IMR-90 (cell line): Measurements from ENCODE around the gene ADGRG4. TPM values are rescaled to one million over a fixed set of nuclear protein-coding genes. Genes with fewer than 3 reads are reported as not detected.

ENCODE experiments used
- ATAC-seq: fragments of 200-7000 bp; cut with Tn5 transposase; 2 replicates; pipeline ENCODE4 v1.9.1; 2020; ENCODE audit warnings: low read depth, mild to moderate bottlenecking, moderate library complexity
- BruUV-seq: library from RNA; stranded (reverse); fragments of 400-500 nt; replicated peaks from 2 replicates; lab custom pipeline; 2021; lab: Mats Ljungman, UMichigan
- CTCF ChIA-PET: fragments of 300-600 bp; formaldehyde crosslinking; extraction: SDS; loops from one replicate; lab custom pipeline; 2021; ENCODE audit warnings: antibody characterized with exemption; lab: Yijun Ruan, JAX
- POLR2A ChIA-PET: fragments of 300-600 bp; sonication (Branson Sonifier 250); formaldehyde crosslinking; loops from one replicate; lab custom pipeline; 2022; ENCODE audit warnings: antibody characterized with exemption; ENCODE audit not compliant: unreplicated experiment; lab: Charles Lee
- DNase-seq: peaks from one replicate; pipeline ENCODE4 v3.0.0; 2013
- H2AFZ ChIP-seq: replicated peaks from 2 replicates; pipeline ENCODE3; 2013; ENCODE audit warnings: low read length, mild to moderate bottlenecking; ENCODE audit not compliant: poor library complexity
- H2AK5ac ChIP-seq: 2 replicates; pipeline ENCODE4 v1.6.1; 2013; ENCODE audit warnings: low read depth, low read length, inconsistent platforms
- H2AK9ac ChIP-seq: replicated peaks from 2 replicates; pipeline ENCODE3; 2013; ENCODE audit warnings: mild to moderate bottlenecking, low read depth, low read length, moderate library complexity; ENCODE audit not compliant: poor library complexity
- H2BK120ac ChIP-seq: 2 replicates; pipeline ENCODE4 v1.6.1; 2013; ENCODE audit warnings: low read depth, low read length, inconsistent platforms
- H2BK15ac ChIP-seq: 3 replicates; pipeline ENCODE4 v1.6.1; 2013; ENCODE audit warnings: low read depth, low read length, inconsistent platforms
- H2BK20ac ChIP-seq: 2 replicates; pipeline ENCODE4 v1.6.1; 2013; ENCODE audit warnings: low read depth, mild to moderate bottlenecking, inconsistent platforms, low read length, moderate library complexity
- H2BK5ac ChIP-seq: 2 replicates; pipeline ENCODE4 v1.6.1; 2013; ENCODE audit warnings: mild to moderate bottlenecking, low read depth, low read length, inconsistent platforms; ENCODE audit not compliant: poor library complexity, severe bottlenecking
- H3K14ac ChIP-seq: replicated peaks from 2 replicates; pipeline ENCODE4 v1.6.1; 2013; ENCODE audit warnings: low read depth, low read length, inconsistent platforms
- H3K18ac ChIP-seq: 2 replicates; pipeline ENCODE4 v1.6.1; 2013; ENCODE audit warnings: low read depth, low read length, control low read depth
- H3K23ac ChIP-seq: 2 replicates; pipeline ENCODE4 v1.6.1; 2013; ENCODE audit warnings: low read depth, low read length, inconsistent platforms
- H3K27ac ChIP-seq: 2 replicates; pipeline ENCODE4 v1.5.1; 2013; ENCODE audit warnings: mild to moderate bottlenecking, control low read depth, low read length; ENCODE audit not compliant: insufficient read depth
- H3K27me3 ChIP-seq: 2 replicates; pipeline ENCODE4 v1.6.1; 2013; ENCODE audit warnings: low read length; ENCODE audit not compliant: control insufficient read depth, insufficient read depth
- H3K36me3 ChIP-seq: 2 replicates; pipeline ENCODE4 v1.6.1; 2013; ENCODE audit warnings: low read length, mixed read lengths; ENCODE audit not compliant: control insufficient read depth, insufficient read depth
- H3K4ac ChIP-seq: 2 replicates; pipeline ENCODE4 v1.6.1; 2013; ENCODE audit warnings: low read depth, low read length, inconsistent platforms
- H3K4me1 ChIP-seq: 2 replicates; pipeline ENCODE4 v1.6.1; 2013; ENCODE audit warnings: low read length, mixed read lengths; ENCODE audit not compliant: control insufficient read depth, insufficient read depth
- H3K4me2 ChIP-seq: 2 replicates; pipeline ENCODE4 v1.6.1; 2013; ENCODE audit warnings: low read depth, mild to moderate bottlenecking, control low read depth, low read length, moderate library complexity
- H3K4me3 ChIP-seq: 2 replicates; pipeline ENCODE4 v1.5.1; 2013; ENCODE audit warnings: low read depth, mild to moderate bottlenecking, control low read depth, low read length, moderate library complexity; ENCODE audit not compliant: insufficient read depth
- H3K56ac ChIP-seq: 2 replicates; pipeline ENCODE4 v1.6.1; 2013; ENCODE audit warnings: low read length, inconsistent platforms; ENCODE audit not compliant: insufficient read depth; ENCODE audit errors: extremely low read depth
- H3K79me1 ChIP-seq, 2 experiments: 2 replicates each; pipeline ENCODE4 v1.6.1; 2013; ENCODE audit warnings: low read length in 2 of 2, inconsistent platforms in 1 of 2, low read depth in 1 of 2
- H3K9ac ChIP-seq: 2 replicates; pipeline ENCODE4 v1.6.1; 2013; ENCODE audit warnings: low read depth, low read length, control low read depth
- H3K9me1 ChIP-seq: 2 replicates; pipeline ENCODE4 v1.6.1; 2013; ENCODE audit warnings: low read length, inconsistent platforms; ENCODE audit not compliant: insufficient read depth
- H3K9me3 ChIP-seq: 2 replicates; pipeline ENCODE4 v1.6.1; 2013; ENCODE audit warnings: low read length; ENCODE audit not compliant: control insufficient read depth, insufficient read depth
- H4K20me1 ChIP-seq: 2 replicates; pipeline ENCODE4 v1.6.1; 2013; ENCODE audit warnings: low read length, inconsistent platforms; ENCODE audit not compliant: insufficient read depth
- H4K5ac ChIP-seq: 2 replicates; pipeline ENCODE4 v1.6.1; 2013; ENCODE audit warnings: mild to moderate bottlenecking, low read depth, low read length, control low read depth
- H4K8ac ChIP-seq, 2 experiments: 2 replicates each; pipeline ENCODE4 v1.6.1; 2013; ENCODE audit warnings: low read depth in 2 of 2, low read length in 2 of 2, control low read depth in 1 of 2, inconsistent platforms in 1 of 2
- H4K91ac ChIP-seq: 2 replicates; pipeline ENCODE4 v1.6.1; 2013; ENCODE audit warnings: low read depth, low read length, inconsistent platforms; ENCODE audit not compliant: insufficient read depth
- BHLHE40 ChIP-seq: fragments of 150-350 bp; IDR thresholded peaks from 2 replicates; pipeline ENCODE4 v1.6.1; 2016; ENCODE audit warnings: mild to moderate bottlenecking, low read depth, low read length
- CHD1 ChIP-seq: IDR thresholded peaks from 2 replicates; pipeline ENCODE4 v1.6.1; 2012; ENCODE audit warnings: low read depth, low read length, improper control_type of control experiment
- FOS ChIP-seq: fragments of 150-350 bp; IDR thresholded peaks from 2 replicates; pipeline ENCODE4 v1.6.1; 2016; ENCODE audit warnings: low read depth, low read length
- MAFK ChIP-seq: IDR thresholded peaks from 2 replicates; pipeline ENCODE4 v1.6.1; 2012; ENCODE audit warnings: low read depth, low read length, improper control_type of control experiment
- MXI1 ChIP-seq: IDR thresholded peaks from 2 replicates; pipeline ENCODE4 v1.6.1; 2012; ENCODE audit warnings: low read depth, mild to moderate bottlenecking, low read length, moderate library complexity, borderline replicate concordance
- RAD21 ChIP-seq: IDR thresholded peaks from 2 replicates; pipeline ENCODE4 v1.6.1; 2012; ENCODE audit warnings: low read length, improper control_type of control experiment
- RCOR1 ChIP-seq: IDR thresholded peaks from 2 replicates; pipeline ENCODE4 v1.6.1; 2012; ENCODE audit warnings: mild to moderate bottlenecking, low read length, improper control_type of control experiment; ENCODE audit not compliant: insufficient replicate concordance
- WGBS, 2 experiments: methylation state at CpG; one replicate each; pipeline versions ENCODE4 v1.1.5 to v1.1.7; 2013; ENCODE audit warnings: missing lambda C conversion rate in 2 of 2; ENCODE audit not compliant: insufficient read length in 1 of 2; ENCODE audit errors: extremely low coverage in 2 of 2; 5-methylcytosine and 5-hydroxymethylcytosine counted together
- dilution Hi-C: fragments of 300-500 bp; cut with HindIII; formaldehyde crosslinking; loops from one replicate; pipeline ENCODE4 v1.14.3; 2018; ENCODE audit warnings: low sequenced_read_pairs; ENCODE audit not compliant: unreplicated experiment
- in situ Hi-C: fragments of 300-500 bp; cut with MboI; formaldehyde crosslinking; loops from 3 replicates; pipeline ENCODE4 v1.14.3; 2019; ENCODE audit warnings: low sequenced_read_pairs, inconsistent platforms, mixed read lengths
- intact Hi-C: fragments of 100-400 bp; cut with micrococcal nuclease; formaldehyde crosslinking; loops from 2 replicates; pipeline ENCODE4 v1.10.0; 2022
- polyA plus RNA-seq, 3 experiments: library from polyadenylated mRNA; depleted of rRNA; stranded (reverse); fragments of >200 nt; gene quantifications; 2 replicates each; pipeline ENCODE4 v1.2.3, GENCODE V29; 2012; ENCODE audit warnings: low replicate concordance in 1 of 3
- total RNA-seq: library from RNA; depleted of rRNA; stranded (reverse); fragments of >200 nt; gene quantifications from 2 replicates; pipeline ENCODE4 v1.2.3, GENCODE V29; 2012

Gene ADGRG4
- total and polyA plus RNA-seq, 2 of the 4 experiments (the other 2 are of a cell fraction): under 0.01 TPM; not detected in 1

GRCh38 chrX:136425996-136426395, 125.2 kb downstream of the ADGRG4 start:
- dilution Hi-C loops (no loop called here), in situ Hi-C loops (no loop called here), intact Hi-C loops (no loop called here)
- no peaks in the 10 kb centered on the region for H4K20me1 ChIP-seq
- no TSS peak for BruUV-seq
- H3K9ac ChIP-seq: no peak overlapping the region
- no peak overlapping the region for H2BK15ac ChIP-seq
- no peak overlapping the region for H2AK5ac ChIP-seq
- H3K18ac ChIP-seq: no peak overlapping the region
- H3K4me2 ChIP-seq: no peak overlapping the region
- no peaks in the 10 kb centered on the region for H3K27me3 ChIP-seq
- H3K79me1 ChIP-seq: no peaks in the 10 kb centered on the region
- TF ChIP-seq FOS: no peak
- no peak for TF ChIP-seq MAFK
- no peak for TF ChIP-seq BHLHE40
- no peak for TF ChIP-seq MXI1
- TF ChIP-seq CHD1: no peak
- TF ChIP-seq RAD21: no peak
- no peak for TF ChIP-seq RCOR1
- H3K14ac ChIP-seq: no peak overlapping the region
- H2AFZ ChIP-seq: no peak overlapping the region
- no peak overlapping the region for H2BK120ac ChIP-seq
- no peak for DNase-seq
- no peak overlapping the region for H4K8ac ChIP-seq
- no peak overlapping the region for H3K27ac ChIP-seq
- ChIA-PET POLR2A (no interaction called here), CTCF (no interaction called here)
- H2AK9ac ChIP-seq: no peak overlapping the region
- H4K5ac ChIP-seq: no peak overlapping the region
- no peaks in the 10 kb centered on the region for H3K36me3 ChIP-seq
- no peak overlapping the region for H3K23ac ChIP-seq
- H3K4me3 ChIP-seq: no peak overlapping the region
- H3K4me1 ChIP-seq: no peaks in the 10 kb centered on the region
- no peak for ATAC-seq
- peaks cover 2% of the 10 kb centered on the region; the same call in 1 of the 2 replicates for H3K9me3 ChIP-seq
- H3K9me1 ChIP-seq: no peaks in the 10 kb centered on the region
- H3K4ac ChIP-seq: no peak overlapping the region
- H2BK20ac ChIP-seq: no peak overlapping the region
- no peak overlapping the region for H2BK5ac ChIP-seq
- WGBS, 2 experiments: no CpG with 5 or more reads among the region's 2 CpGs
- no peak overlapping the region for H4K91ac ChIP-seq
- H3K56ac ChIP-seq: no peak overlapping the region
